Measurements from ENCODE around the gene LRMDA.

Gene LRMDA

GRCh38 chr10:76268530-76268929 is 837.1 kb downstream of the LRMDA start:
- in situ Hi-C loops (cut with MboI; ENCODE audit: low sequenced_read_pairs) = no loop called here

- in situ Hi-C loops (cut with MboI; ENCODE audit: low sequenced_read_pairs) = no loop called here
Observed at GRCh38 chr10:76268954-76269353, 837.5 kb downstream of the LRMDA start.

- in situ Hi-C loops (cut with MboI; ENCODE audit: low sequenced_read_pairs) = no loop called here
Observed at GRCh38 chr10:76270464-76270863, 839.0 kb downstream of the LRMDA start.

GRCh38 chr10:76274933-76275332 is 843.5 kb downstream of the LRMDA start:
- in situ Hi-C loops (cut with MboI; ENCODE audit: low sequenced_read_pairs) = no loop called here

GRCh38 chr10:76278811-76279460 is 847.5 kb downstream of the LRMDA start:
- in situ Hi-C loops (cut with MboI; ENCODE audit: low sequenced_read_pairs) = no loop called here

GRCh38 chr10:76281659-76282058 is 850.2 kb downstream of the LRMDA start:
- in situ Hi-C loops (cut with MboI; ENCODE audit: low sequenced_read_pairs) = no loop called here

- in situ Hi-C loops (cut with MboI; ENCODE audit: low sequenced_read_pairs) = no loop called here
Observed at GRCh38 chr10:76282061-76283025, 850.9 kb downstream of the LRMDA start.

GRCh38 chr10:76284351-76284750 is 852.9 kb downstream of the LRMDA start:
- in situ Hi-C loops (cut with MboI; ENCODE audit: low sequenced_read_pairs) = no loop called here

- in situ Hi-C loops (cut with MboI; ENCODE audit: low sequenced_read_pairs) = no loop called here
Observed at GRCh38 chr10:76285012-76285411, 853.6 kb downstream of the LRMDA start.

GRCh38 chr10:76285515-76285914 is 854.1 kb downstream of the LRMDA start:
- in situ Hi-C loops (cut with MboI; ENCODE audit: low sequenced_read_pairs) = no loop called here

GRCh38 chr10:76286536-76286935 is 855.1 kb downstream of the LRMDA start:
- in situ Hi-C loops (cut with MboI; ENCODE audit: low sequenced_read_pairs) = no loop called here

GRCh38 chr10:76287856-76288255 is 856.4 kb downstream of the LRMDA start:
- in situ Hi-C loops (cut with MboI; ENCODE audit: low sequenced_read_pairs) = no loop called here

- in situ Hi-C loops (cut with MboI; ENCODE audit: low sequenced_read_pairs) = no loop called here
Observed at GRCh38 chr10:76291175-76291574, 859.8 kb downstream of the LRMDA start.

- in situ Hi-C loops (cut with MboI; ENCODE audit: low sequenced_read_pairs) = no loop called here
Observed at GRCh38 chr10:76291885-76292284, 860.5 kb downstream of the LRMDA start.

- in situ Hi-C loops (cut with MboI; ENCODE audit: low sequenced_read_pairs) = no loop called here
Observed at GRCh38 chr10:76296957-76297356, 865.5 kb downstream of the LRMDA start.

- in situ Hi-C loops (cut with MboI; ENCODE audit: low sequenced_read_pairs) = no loop called here
Observed at GRCh38 chr10:76297358-76297757, 865.9 kb downstream of the LRMDA start.

GRCh38 chr10:76297780-76298281 is 866.4 kb downstream of the LRMDA start:
- in situ Hi-C loops (cut with MboI; ENCODE audit: low sequenced_read_pairs) = no loop called here

- in situ Hi-C loops (cut with MboI; ENCODE audit: low sequenced_read_pairs) = no loop called here
Observed at GRCh38 chr10:76298329-76298728, 866.9 kb downstream of the LRMDA start.

- in situ Hi-C loops (cut with MboI; ENCODE audit: low sequenced_read_pairs) = no loop called here
Observed at GRCh38 chr10:76299501-76299900, 868.1 kb downstream of the LRMDA start.

- in situ Hi-C loops (cut with MboI; ENCODE audit: low sequenced_read_pairs) = no loop called here
Observed at GRCh38 chr10:76301211-76301610, 869.8 kb downstream of the LRMDA start.

GRCh38 chr10:76301950-76302349 is 870.5 kb downstream of the LRMDA start:
- in situ Hi-C loops (cut with MboI; ENCODE audit: low sequenced_read_pairs) = no loop called here

GRCh38 chr10:76302481-76302880 is 871.1 kb downstream of the LRMDA start:
- in situ Hi-C loops (cut with MboI; ENCODE audit: low sequenced_read_pairs) = no loop called here

All from hTERT RPE-1 (cell line).